GM12872 (cell line): ENCODE measurements around the gene KHDC4.

ENCODE experiments used
- TF ChIP-seq, protein P1 (sequence below): IDR thresholded peaks from 3 replicates; pipeline ENCODE4 v1.5.1; 2011; ENCODE audit warnings: low read depth, mild to moderate bottlenecking, low read length, moderate library complexity; ENCODE audit not compliant: insufficient read depth

KHDC4 gene

DNA sequence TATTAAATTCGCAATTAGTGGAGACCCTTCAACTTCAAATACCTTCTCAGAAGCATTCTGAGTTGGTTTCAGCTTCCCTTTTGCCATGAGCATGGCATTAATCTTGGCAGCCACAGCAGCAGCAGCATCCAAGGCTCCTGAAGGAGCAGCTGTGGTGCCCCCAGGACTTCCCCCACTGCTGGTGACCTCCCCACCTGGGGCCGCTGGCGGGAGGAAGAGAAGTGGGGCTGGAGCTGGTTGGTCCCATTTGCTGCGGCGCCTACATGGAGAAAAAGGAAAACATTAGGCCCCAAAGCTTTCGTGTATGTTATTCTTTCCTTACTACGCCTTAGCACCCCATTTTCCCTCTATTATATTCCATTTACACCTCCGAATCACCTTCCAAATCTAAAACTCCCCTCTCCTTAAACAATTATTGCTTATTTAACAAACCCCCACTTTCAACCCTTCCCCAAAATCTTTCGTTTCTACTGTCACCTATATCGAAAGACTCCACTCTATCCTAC lies 569 bp downstream of the KHDC4 start:
- TF ChIP-seq, protein P1, sequence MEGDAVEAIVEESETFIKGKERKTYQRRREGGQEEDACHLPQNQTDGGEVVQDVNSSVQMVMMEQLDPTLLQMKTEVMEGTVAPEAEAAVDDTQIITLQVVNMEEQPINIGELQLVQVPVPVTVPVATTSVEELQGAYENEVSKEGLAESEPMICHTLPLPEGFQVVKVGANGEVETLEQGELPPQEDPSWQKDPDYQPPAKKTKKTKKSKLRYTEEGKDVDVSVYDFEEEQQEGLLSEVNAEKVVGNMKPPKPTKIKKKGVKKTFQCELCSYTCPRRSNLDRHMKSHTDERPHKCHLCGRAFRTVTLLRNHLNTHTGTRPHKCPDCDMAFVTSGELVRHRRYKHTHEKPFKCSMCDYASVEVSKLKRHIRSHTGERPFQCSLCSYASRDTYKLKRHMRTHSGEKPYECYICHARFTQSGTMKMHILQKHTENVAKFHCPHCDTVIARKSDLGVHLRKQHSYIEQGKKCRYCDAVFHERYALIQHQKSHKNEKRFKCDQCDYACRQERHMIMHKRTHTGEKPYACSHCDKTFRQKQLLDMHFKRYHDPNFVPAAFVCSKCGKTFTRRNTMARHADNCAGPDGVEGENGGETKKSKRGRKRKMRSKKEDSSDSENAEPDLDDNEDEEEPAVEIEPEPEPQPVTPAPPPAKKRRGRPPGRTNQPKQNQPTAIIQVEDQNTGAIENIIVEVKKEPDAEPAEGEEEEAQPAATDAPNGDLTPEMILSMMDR, result no peak

DNA sequence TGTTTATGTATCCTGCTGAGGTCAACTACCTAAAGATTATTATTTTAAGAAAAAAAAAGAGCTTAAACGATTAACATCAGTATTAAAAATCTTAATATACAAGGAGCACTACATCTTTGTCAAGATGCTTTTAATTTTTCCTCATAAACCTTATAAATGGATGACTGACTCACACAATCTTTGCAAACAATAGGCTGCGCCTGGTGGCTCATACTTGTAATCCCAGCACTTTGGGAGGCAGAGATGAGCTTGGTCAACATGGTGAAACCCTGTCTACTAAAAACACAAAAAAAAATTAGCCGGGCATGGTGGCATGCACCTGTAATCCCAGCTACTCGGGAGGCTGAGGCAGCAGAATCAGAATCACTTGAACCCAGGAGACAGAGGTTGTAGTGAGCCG lies 1.7 kb downstream of the KHDC4 start:
- TF ChIP-seq, protein P1, result no peak

DNA sequence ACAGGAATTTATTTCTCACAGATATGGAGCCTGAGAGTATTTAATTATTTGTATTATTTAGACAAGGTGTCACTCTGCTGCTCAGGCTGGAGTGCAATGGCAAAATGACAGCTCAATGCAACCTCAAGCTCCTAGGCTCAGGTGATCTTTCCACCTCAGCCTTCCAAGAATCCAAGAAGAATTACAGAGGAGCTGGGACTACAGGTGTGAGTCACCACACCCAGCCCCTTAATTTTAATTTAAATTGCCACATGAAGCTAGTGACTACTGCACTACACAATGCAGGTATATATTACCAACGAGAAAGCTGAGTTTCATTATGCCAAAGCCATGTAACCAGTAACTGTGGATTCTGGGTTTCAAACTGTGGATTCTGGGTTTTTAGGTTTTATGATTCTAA lies 2.1 kb downstream of the KHDC4 start:
- TF ChIP-seq, protein P1, result no peak

DNA sequence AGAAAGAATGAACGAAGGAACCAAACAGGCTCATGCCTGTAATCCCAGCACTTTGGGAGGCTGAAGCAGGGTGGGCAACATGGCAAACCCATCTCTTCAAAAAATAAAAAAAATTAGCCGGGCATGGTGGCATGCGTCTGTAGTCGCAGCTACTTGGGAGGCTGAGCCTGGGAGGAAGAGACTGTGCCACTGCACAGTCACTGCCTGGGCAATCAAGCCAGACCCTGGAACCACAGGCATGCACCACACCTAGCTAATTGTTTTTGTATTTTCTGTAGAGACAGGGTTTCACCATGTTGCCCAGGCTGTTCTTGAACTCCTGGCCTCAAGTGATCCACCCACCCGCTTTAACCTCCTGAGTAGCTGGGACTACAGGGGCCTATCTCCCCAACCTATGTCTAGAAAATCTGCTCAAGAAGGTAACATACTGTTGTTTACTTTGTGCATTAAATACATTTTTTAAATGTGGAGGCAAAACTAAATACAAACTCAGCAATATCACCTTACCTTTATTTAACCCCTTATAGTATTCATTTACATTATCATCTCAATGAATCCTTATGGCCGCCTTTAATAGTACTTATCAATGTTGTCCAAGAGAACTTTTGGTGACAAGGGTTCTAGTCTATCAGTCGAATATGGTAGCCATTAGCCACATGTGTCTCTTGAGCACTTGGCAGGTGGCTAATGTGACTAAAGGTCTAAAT lies 2.7 kb downstream of the KHDC4 start:
- TF ChIP-seq, protein P1, result no peak

DNA sequence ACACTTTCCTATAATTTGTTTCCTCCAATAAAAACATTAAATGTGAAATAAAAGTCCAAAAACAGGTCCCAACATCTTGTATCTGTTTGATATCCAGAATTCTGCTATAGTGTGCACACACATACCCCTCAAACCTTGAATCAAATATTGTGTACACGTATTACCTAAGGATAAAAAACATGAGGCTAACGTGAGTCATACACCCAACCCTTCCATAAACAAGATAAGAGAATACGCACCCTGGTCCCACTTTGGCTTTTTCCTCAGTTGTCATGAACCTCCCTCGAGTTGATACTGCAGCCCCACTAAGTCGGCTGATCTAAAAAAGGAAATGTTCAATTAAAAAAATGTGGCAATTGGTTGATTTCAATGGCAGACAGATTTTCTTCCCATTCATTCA lies 5.2 kb downstream of the KHDC4 start:
- TF ChIP-seq, protein P1, result no peak

DNA sequence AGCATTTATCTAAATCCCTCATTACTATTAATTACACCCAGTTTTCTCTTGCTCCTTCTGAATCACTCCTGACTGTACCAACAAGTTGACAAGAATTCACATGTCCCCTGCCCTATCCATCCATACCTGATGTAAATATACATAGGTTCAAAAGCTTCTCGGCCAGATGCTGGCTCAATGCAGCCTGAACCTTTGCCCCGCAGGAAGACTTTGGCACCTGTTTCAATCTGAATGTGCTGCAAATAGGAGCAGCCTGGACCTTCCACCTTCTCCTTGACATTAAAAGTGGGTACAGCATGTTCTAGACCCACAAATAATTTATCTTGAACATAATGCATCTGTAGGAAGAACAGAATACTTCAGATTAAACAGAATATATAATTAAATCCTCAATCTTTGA lies 8.7 kb downstream of the KHDC4 start:
- TF ChIP-seq, protein P1, result no peak

DNA sequence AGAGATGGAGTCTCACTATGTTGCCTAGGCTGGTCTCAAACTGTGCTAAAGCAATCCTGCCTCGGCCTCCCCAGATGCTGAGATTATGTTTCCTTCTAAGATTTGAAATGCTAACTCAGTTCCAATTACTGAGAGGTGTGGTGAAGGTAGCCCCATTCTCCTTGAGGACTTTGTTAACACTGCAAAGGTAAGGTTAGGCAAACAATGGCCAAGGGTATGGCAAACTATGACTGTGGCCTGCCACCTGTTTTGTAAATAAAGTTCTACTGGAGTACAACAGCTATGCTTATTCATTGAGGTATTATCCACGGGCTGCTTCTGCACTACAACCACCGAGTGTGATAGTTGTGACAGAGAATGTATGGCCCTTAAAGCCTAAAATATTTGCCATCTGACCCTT lies 13.5 kb downstream of the KHDC4 start:
- TF ChIP-seq, protein P1, result no peak
